Transverse colon (tissue), 4 donors: ENCODE data around the gene ZFPM1. TPM values are rescaled to one million over a fixed set of nuclear protein-coding genes. Genes with fewer than 3 reads are reported as not detected.

ENCODE experiments used
- DNase-seq: peaks from one replicate; pipeline ENCODE4 v3.0.0-alpha.2; 2019
- H3K27ac ChIP-seq, 4 donors: fragments of 200-600 bp; sonication (generic); 2 replicates each; pipeline ENCODE4 v1.5.1; 2016 to 2018; ENCODE audit warnings: inconsistent platforms in 4 of 4
- H3K27me3 ChIP-seq: fragments of 200-600 bp; sonication (generic); 2 replicates; pipeline ENCODE4 v1.5.1; 2017; ENCODE audit warnings: inconsistent platforms
- H3K36me3 ChIP-seq, 4 donors: fragments of 200-600 bp; sonication (generic); 2 replicates each; pipeline ENCODE4 v1.5.1; 2017 to 2019; ENCODE audit warnings: inconsistent platforms in 4 of 4
- H3K4me1 ChIP-seq, 4 donors: fragments of 200-600 bp; sonication (generic); 2 replicates each; pipeline ENCODE4 v1.5.1; 2017 to 2020; ENCODE audit warnings: inconsistent platforms in 4 of 4
- H3K4me3 ChIP-seq, 4 donors: fragments of 200-600 bp; sonication (generic); 1 replicate in 1 of 4; 2 replicates in 3 of 4; pipeline versions ENCODE4 v1.5.1 to v1.6.1; 2017 to 2019; ENCODE audit warnings: inconsistent platforms in 4 of 4
- H3K9me3 ChIP-seq, 2 donors: fragments of 200-600 bp; sonication (generic); 2 replicates each; pipeline ENCODE4 v1.5.1; 2017 to 2019; ENCODE audit warnings: inconsistent platforms in 2 of 2
- EP300 ChIP-seq: sonication (generic); formaldehyde crosslinking; IDR thresholded peaks from one replicate; pipeline ENCODE4 v1.6.1; 2017; ENCODE audit warnings: antibody characterized with exemption, low read depth
- POLR2A ChIP-seq: fragments of 450-650 bp; IDR thresholded peaks from one replicate; pipeline ENCODE4 v1.6.1; 2016; ENCODE audit warnings: antibody characterized with exemption, mild to moderate bottlenecking, moderate library complexity
- POLR2AphosphoS5 ChIP-seq, 3 donors: sonication (generic); formaldehyde crosslinking; IDR thresholded peaks; one replicate each; pipeline ENCODE4 v1.6.1; 2016; ENCODE audit warnings: antibody characterized with exemption in 3 of 3
- WGBS, 2 donors: methylation state at CpG; one replicate each; pipeline ENCODE4 v1.1.5; 2018; ENCODE audit warnings: low coverage in 1 of 2; 5-methylcytosine and 5-hydroxymethylcytosine counted together
- in situ Hi-C, 4 donors: fragments of 200-750 bp; cut with MboI; loops; one replicate each; pipeline versions ENCODE4 v1.15.0 to v1.15.1; 2017; ENCODE audit warnings: low sequenced_read_pairs in 3 of 4, low pct_ligation_motif_present in 1 of 4, low pct_unique_long_range_greater_than_20kb in 1 of 4
- intact Hi-C: fragments of 100-400 bp; cut with DNase I; formaldehyde crosslinking; loops from one replicate; pipeline ENCODE4 v1.15.1; 2023; ENCODE audit warnings: low total_unique reads
- total RNA-seq, 4 donors: library from RNA; depleted of rRNA; stranded (reverse); fragments of >200 nt; gene quantifications; one replicate each; pipeline ENCODE4 v1.1.0, GENCODE V29; 2016
- TF ChIP-seq, protein P1 (sequence below), 5 experiments: fragments of 200-600 bp in 3 of 5; fragments of 450-650 bp in 2 of 5; sonication (generic) in 3 of 5; IDR thresholded peaks; 1 replicate in 2 of 5; 2 replicates in 3 of 5; pipeline ENCODE4 v1.5.1; 2016 to 2017; ENCODE audit warnings: antibody characterized with exemption in 5 of 5, inconsistent platforms in 3 of 5, mild to moderate bottlenecking in 2 of 5, moderate library complexity in 1 of 5

The ZFPM1 gene
- total RNA-seq, 4 donors from 2014 or later: 1.2 to 4.6 (median 3.1) TPM

DNA sequence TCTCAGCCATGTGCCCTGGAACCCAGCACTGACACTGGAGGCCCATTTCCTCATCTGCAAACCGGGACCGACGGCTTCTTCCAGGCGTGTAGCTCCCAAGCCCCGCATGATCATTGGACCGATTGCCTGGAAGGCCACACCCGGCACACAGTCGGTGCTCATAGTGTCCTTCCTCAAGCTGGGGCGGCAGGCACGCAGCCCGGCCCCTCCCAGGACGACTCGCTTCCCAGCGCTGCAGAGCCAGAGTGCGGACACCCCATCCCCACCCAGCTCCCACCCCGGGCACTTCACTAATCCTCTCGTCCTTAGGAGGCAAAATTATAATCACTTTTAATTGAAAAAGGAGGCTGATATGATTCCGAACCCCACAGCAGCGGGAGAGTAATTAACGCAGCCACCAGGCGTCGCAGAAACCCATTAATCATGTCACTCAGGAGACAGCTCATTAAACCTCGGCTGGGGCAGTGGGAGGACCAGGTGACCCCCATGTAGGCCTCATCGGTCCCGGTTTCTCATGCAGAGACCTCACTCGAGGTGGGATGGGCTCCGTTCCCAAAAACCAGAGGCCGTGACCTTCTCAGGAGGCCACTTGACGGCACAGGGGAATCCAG is 37.3 kb upstream of the ZFPM1 start:
- Histone ChIP-seq H3K9me3 (no peaks in the 10 kb centered on the region), H3K27me3 (peaks cover 6% of the 10 kb centered on the region), H3K4me3 (no peak overlapping the region), H3K4me1 (no peaks in the 10 kb centered on the region), H3K27ac (no peak overlapping the region), H3K36me3 (no peaks in the 10 kb centered on the region)
- intact Hi-C loops: no loop called here
- in situ Hi-C loops: loop anchor here in 1 of 4 donors (25.0 kb wide), 1 partner anchor 129 kb away; no protein-coding TSS in a partner anchor
- 69% methylated on average over 29 of the region's 29 CpGs; no CpG with 5 or more reads in 1 of the 2 donors for WGBS, 2 donors
- no peak for DNase-seq
- TF ChIP-seq POLR2AphosphoS5 (IDR thresholded peaks at IDR 0.05) (no peak), EP300 (no peak), POLR2A (no peak)
- TF ChIP-seq, protein P1, sequence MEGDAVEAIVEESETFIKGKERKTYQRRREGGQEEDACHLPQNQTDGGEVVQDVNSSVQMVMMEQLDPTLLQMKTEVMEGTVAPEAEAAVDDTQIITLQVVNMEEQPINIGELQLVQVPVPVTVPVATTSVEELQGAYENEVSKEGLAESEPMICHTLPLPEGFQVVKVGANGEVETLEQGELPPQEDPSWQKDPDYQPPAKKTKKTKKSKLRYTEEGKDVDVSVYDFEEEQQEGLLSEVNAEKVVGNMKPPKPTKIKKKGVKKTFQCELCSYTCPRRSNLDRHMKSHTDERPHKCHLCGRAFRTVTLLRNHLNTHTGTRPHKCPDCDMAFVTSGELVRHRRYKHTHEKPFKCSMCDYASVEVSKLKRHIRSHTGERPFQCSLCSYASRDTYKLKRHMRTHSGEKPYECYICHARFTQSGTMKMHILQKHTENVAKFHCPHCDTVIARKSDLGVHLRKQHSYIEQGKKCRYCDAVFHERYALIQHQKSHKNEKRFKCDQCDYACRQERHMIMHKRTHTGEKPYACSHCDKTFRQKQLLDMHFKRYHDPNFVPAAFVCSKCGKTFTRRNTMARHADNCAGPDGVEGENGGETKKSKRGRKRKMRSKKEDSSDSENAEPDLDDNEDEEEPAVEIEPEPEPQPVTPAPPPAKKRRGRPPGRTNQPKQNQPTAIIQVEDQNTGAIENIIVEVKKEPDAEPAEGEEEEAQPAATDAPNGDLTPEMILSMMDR (IDR thresholded peaks at IDR 0.05): no peak

DNA sequence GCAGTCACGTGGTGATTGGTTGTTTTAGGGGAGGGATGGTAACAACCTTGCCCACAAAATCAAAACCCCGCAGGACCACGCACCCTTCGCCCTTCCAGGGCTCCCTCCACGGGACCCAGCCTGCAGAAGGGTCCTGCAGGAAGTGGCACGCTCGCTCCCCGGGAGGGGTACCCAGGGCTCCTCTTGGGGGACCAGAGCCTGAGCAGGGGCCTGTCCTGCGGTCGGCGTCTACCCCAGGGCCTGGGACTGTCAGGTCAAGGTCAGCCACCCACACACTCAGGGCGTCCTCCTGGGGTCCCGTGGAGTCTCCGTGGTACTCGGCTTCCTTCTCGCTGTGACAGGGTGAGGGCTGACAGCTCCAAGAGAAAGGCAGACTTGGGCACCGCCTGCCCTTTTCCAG is 36.4 kb upstream of the ZFPM1 start:
- in situ Hi-C loops: loop anchor here in 1 of 4 donors (25.0 kb wide), 1 partner anchor 129 kb away; no protein-coding TSS in a partner anchor
- Histone ChIP-seq H3K27me3 (peaks cover 6% of the 10 kb centered on the region), H3K4me3 (no peak overlapping the region), H3K36me3 (no peaks in the 10 kb centered on the region), H3K4me1 (no peaks in the 10 kb centered on the region), H3K9me3 (no peaks in the 10 kb centered on the region), H3K27ac (no peak overlapping the region)
- no peak for TF ChIP-seq POLR2A
- TF ChIP-seq, protein P1 (IDR thresholded peaks at IDR 0.05): no peak
- TF ChIP-seq POLR2AphosphoS5 (IDR thresholded peaks at IDR 0.05): no peak
- no peak for TF ChIP-seq EP300
- intact Hi-C loops: no loop called here
- 83% methylated on average over 16 of the region's 17 CpGs; no CpG with 5 or more reads in 1 of the 2 donors for WGBS, 2 donors
- no peak for DNase-seq

- Histone ChIP-seq H3K27me3 (peaks cover 6% of the 10 kb centered on the region), H3K27ac (no peak overlapping the region), H3K4me1 (no peaks in the 10 kb centered on the region), H3K4me3 (no peak overlapping the region), H3K36me3 (no peaks in the 10 kb centered on the region), H3K9me3 (no peaks in the 10 kb centered on the region)
- DNase-seq: no peak
- whole genome bisulfite sequencing, 2 donors: 79 to 100% methylated on average over 1 to 17 of the region's 17 CpGs
- in situ Hi-C loops (loop anchor here in 1 of 4 donors (25.0 kb wide), 1 partner anchor 131 kb away; no protein-coding TSS in a partner anchor), intact Hi-C loops (no loop called here)
- no peak for TF ChIP-seq EP300
- no peak for TF ChIP-seq POLR2A
- TF ChIP-seq, protein P1 (IDR thresholded peaks at IDR 0.05): no peak
- no peak for TF ChIP-seq POLR2AphosphoS5 (IDR thresholded peaks at IDR 0.05)
Measured at GRCh38 chr16:88417684-88418476, 35.2 kb upstream of the ZFPM1 start.

GRCh38 chr16:88418869-88419268 is 34.2 kb upstream of the ZFPM1 start:
- Histone ChIP-seq H3K4me1 (no peaks in the 10 kb centered on the region), H3K27me3 (peaks cover 6% of the 10 kb centered on the region), H3K27ac (no peak overlapping the region), H3K9me3 (no peaks in the 10 kb centered on the region), H3K4me3 (no peak overlapping the region), H3K36me3 (no peaks in the 10 kb centered on the region)
- DNase-seq: no peak
- no peak for TF ChIP-seq POLR2A
- TF ChIP-seq, protein P1 (IDR thresholded peaks at IDR 0.05): no peak
- no peak for TF ChIP-seq POLR2AphosphoS5 (IDR thresholded peaks at IDR 0.05)
- TF ChIP-seq EP300: no peak
- in situ Hi-C loops: loop anchor here in 1 of 4 donors (25.0 kb wide), 1 partner anchor 132 kb away; no protein-coding TSS in a partner anchor
- WGBS, 2 donors: 27 to 62% methylated on average over 3 to 16 of the region's 18 CpGs
- intact Hi-C loops: no loop called here
